ENCODE results near the gene LARGE1.

Gene LARGE1

GRCh38 chr22:33789690-33790253, 130.5 kb downstream of the LARGE1 start:
- DNase-seq, result no peak
- Histone ChIP-seq H3K27me3 (no peaks in the 10 kb centered on the region), H3K9me3 (no peaks in the 10 kb centered on the region), H3K4me1 (no peaks in the 10 kb centered on the region), H3K4me3 (ENCODE audit: low read depth, low read length) (no peak overlapping the region), H3K36me3 (no peaks in the 10 kb centered on the region)
- TF ChIP-seq, protein P1, sequence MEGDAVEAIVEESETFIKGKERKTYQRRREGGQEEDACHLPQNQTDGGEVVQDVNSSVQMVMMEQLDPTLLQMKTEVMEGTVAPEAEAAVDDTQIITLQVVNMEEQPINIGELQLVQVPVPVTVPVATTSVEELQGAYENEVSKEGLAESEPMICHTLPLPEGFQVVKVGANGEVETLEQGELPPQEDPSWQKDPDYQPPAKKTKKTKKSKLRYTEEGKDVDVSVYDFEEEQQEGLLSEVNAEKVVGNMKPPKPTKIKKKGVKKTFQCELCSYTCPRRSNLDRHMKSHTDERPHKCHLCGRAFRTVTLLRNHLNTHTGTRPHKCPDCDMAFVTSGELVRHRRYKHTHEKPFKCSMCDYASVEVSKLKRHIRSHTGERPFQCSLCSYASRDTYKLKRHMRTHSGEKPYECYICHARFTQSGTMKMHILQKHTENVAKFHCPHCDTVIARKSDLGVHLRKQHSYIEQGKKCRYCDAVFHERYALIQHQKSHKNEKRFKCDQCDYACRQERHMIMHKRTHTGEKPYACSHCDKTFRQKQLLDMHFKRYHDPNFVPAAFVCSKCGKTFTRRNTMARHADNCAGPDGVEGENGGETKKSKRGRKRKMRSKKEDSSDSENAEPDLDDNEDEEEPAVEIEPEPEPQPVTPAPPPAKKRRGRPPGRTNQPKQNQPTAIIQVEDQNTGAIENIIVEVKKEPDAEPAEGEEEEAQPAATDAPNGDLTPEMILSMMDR (IDR thresholded peaks at IDR 0.05; ENCODE audit: low read depth, low read length), result no peak

- H3K9me3 ChIP-seq, result no peaks in the 10 kb centered on the region
- no peaks in the 10 kb centered on the region for H3K4me1 ChIP-seq
- H3K27me3 ChIP-seq, result no peaks in the 10 kb centered on the region
- no peak for DNase-seq
- TF ChIP-seq, protein P1 (IDR thresholded peaks at IDR 0.05; ENCODE audit: low read depth, low read length), result no peak
- no peak overlapping the region for H3K4me3 ChIP-seq (ENCODE audit: low read depth, low read length)
- H3K36me3 ChIP-seq, result no peaks in the 10 kb centered on the region
These were observed 131.3 kb downstream of the LARGE1 start for GRCh38 chr22:33788927-33789326.

DNA sequence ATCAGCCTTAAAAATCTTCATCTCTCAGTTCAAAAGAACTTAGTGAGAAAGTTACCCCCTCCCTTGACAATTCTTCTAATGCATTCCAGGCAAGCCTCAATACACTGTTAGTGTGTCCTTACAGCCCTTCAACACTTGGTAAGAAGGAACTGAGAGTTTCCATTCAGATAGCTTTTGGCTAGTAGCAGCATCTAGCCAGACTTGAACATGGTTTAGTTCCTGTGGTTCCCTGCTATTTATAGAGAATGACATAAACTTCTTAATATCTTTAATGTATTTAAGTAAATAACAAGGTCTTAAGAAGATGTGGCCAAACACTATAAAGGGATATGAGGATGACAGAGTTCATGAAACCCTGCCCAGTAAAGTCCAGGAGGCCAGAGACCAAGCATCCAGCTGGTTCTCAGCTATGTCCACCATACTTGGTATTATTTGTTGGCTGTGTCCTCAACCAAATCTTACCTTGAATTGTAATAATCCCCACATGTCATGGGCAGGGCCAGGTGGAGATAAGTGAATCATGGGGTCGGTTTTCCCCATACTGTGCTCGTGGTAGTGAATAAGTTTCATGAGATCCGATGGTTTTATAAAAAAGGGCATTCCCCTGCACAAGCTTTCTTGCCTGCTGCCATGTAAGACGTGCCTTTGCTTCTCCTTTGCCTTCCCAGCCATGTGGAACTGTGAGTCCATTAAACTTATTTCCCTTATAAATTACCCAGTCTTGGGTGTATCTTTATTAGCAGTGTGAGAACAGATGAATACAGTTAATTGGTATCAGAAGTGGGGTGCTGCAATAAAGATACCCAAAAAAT, 132.4 kb downstream of the LARGE1 start:
- Histone ChIP-seq H3K4me1 (no peaks in the 10 kb centered on the region), H3K4me3 (ENCODE audit: low read depth, low read length) (no peak overlapping the region), H3K27me3 (no peaks in the 10 kb centered on the region), H3K9me3 (no peaks in the 10 kb centered on the region), H3K36me3 (no peaks in the 10 kb centered on the region)
- TF ChIP-seq, protein P1 (IDR thresholded peaks at IDR 0.05; ENCODE audit: low read depth, low read length), result no peak
- DNase-seq, result no peak

- no peaks in the 10 kb centered on the region for H3K27me3 ChIP-seq
- H3K4me3 ChIP-seq (ENCODE audit: low read depth, low read length), result no peak overlapping the region
- TF ChIP-seq, protein P1 (IDR thresholded peaks at IDR 0.05; ENCODE audit: low read depth, low read length), result no peak
- DNase-seq, result no peak
- H3K36me3 ChIP-seq, result no peaks in the 10 kb centered on the region
- H3K9me3 ChIP-seq, result no peaks in the 10 kb centered on the region
- H3K4me1 ChIP-seq, result no peaks in the 10 kb centered on the region
These were observed 134.1 kb downstream of the LARGE1 start for GRCh38 chr22:33786149-33786548.

DNA sequence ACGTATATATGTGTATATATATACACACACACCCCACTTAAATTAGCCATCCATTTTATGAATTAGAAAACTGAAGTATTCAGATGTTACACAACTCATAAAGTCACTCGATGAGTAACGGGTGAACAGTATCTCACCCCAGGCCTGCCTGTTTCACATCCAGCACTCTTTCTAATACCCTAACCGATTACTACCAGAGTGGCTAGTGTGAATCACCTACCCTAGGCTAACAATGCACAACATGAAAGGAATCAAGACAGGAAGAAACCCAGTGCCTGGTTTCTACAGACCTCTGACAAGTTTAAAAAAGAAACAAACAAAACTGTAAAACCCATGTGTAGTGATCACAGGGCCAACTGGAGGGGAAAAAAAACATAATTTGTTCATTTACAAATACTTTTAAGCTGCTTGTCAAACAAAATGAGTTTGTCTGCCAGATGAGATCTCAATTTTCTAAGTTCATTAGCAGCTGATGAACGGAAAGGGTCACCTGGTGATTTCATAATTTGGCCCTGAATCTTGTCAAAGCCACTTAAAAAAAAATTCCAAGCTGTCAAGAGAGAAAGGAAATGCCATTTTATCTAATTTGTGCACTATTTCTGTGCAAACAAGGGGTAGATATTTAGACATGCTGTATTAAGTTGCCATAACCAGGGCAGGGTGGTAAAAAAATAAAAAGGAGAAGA, 134.8 kb downstream of the LARGE1 start:
- no peak for DNase-seq
- TF ChIP-seq, protein P1 (IDR thresholded peaks at IDR 0.05; ENCODE audit: low read depth, low read length), result no peak

More for the DNA sequence above, 134.8 kb downstream of the LARGE1 start:
- no peaks in the 10 kb centered on the region for H3K36me3 ChIP-seq
- no peaks in the 10 kb centered on the region for H3K4me1 ChIP-seq
- no peak overlapping the region for H3K4me3 ChIP-seq (ENCODE audit: low read depth, low read length)
- no peaks in the 10 kb centered on the region for H3K9me3 ChIP-seq
- H3K27me3 ChIP-seq, result no peaks in the 10 kb centered on the region

Measured in BE2C (cell line).